Limb (tissue), 2 donors: ENCODE measurements around the gene WDR37.

ENCODE experiments used
- DNase-seq, 2 donors: peaks; one replicate each; pipeline ENCODE4 v3.0.0-alpha.2; 2016; ENCODE audit errors: extremely low spot score in 2 of 2

Gene WDR37

GRCh38 chr10:1127629-1128028 is 71.4 kb downstream of the WDR37 start:
- no peak for DNase-seq

GRCh38 chr10:1128115-1128514 is 71.9 kb downstream of the WDR37 start:
- DNase-seq: no peak

GRCh38 chr10:1128649-1129048 is 72.5 kb downstream of the WDR37 start:
- DNase-seq: no peak

- DNase-seq: no peak
Measured at GRCh38 chr10:1130226-1130625, 74.0 kb downstream of the WDR37 start.

GRCh38 chr10:1130995-1131790 is 75.0 kb downstream of the WDR37 start:
- DNase-seq: no peak

GRCh38 chr10:1132584-1132983 is 76.4 kb downstream of the WDR37 start:
- DNase-seq: no peak

GRCh38 chr10:1133495-1134045 is 77.4 kb downstream of the WDR37 start:
- no peak for DNase-seq

- no peak for DNase-seq
Measured at GRCh38 chr10:1134156-1134555, 78.0 kb downstream of the WDR37 start.

- peak in 1 of 2 donors; percentile 8 for DNase-seq
Measured at GRCh38 chr10:1136268-1136667, 80.1 kb downstream of the WDR37 start.

- DNase-seq: no peak
Measured at GRCh38 chr10:1137499-1138163, 81.4 kb downstream of the WDR37 start.

- DNase-seq: no peak
Measured at GRCh38 chr10:1138529-1138928, 82.3 kb downstream of the WDR37 start.

- no peak for DNase-seq
Measured at GRCh38 chr10:1141261-1141660, 85.1 kb downstream of the WDR37 start.

GRCh38 chr10:1141701-1142100 is 85.5 kb downstream of the WDR37 start:
- DNase-seq: no peak

GRCh38 chr10:1142596-1142995 is 86.4 kb downstream of the WDR37 start:
- DNase-seq: no peak

GRCh38 chr10:1147810-1148209 is 91.6 kb downstream of the WDR37 start:
- no peak for DNase-seq

- DNase-seq: no peak
Measured at GRCh38 chr10:1148855-1149605, 92.8 kb downstream of the WDR37 start.

GRCh38 chr10:1149793-1150637 is 93.8 kb downstream of the WDR37 start:
- DNase-seq: no peak

- DNase-seq: no peak
Measured at GRCh38 chr10:1150638-1150955, 94.4 kb downstream of the WDR37 start.

- DNase-seq: no peak
Measured at GRCh38 chr10:1151076-1152033, 95.2 kb downstream of the WDR37 start.
